GM12874 (cell line): ENCODE results near the gene GRID1.

Experiments used
- TF ChIP-seq, protein P1 (sequence below): IDR thresholded peaks from 2 replicates; pipeline ENCODE4 v1.5.1; 2011; ENCODE audit warnings: low read depth, mild to moderate bottlenecking, control low read depth, low read length, moderate library complexity; ENCODE audit not compliant: insufficient read depth

GRID1 gene

GRCh38 chr10:86269332-86269731, 97.3 kb downstream of the GRID1 start:
- TF ChIP-seq, protein P1, sequence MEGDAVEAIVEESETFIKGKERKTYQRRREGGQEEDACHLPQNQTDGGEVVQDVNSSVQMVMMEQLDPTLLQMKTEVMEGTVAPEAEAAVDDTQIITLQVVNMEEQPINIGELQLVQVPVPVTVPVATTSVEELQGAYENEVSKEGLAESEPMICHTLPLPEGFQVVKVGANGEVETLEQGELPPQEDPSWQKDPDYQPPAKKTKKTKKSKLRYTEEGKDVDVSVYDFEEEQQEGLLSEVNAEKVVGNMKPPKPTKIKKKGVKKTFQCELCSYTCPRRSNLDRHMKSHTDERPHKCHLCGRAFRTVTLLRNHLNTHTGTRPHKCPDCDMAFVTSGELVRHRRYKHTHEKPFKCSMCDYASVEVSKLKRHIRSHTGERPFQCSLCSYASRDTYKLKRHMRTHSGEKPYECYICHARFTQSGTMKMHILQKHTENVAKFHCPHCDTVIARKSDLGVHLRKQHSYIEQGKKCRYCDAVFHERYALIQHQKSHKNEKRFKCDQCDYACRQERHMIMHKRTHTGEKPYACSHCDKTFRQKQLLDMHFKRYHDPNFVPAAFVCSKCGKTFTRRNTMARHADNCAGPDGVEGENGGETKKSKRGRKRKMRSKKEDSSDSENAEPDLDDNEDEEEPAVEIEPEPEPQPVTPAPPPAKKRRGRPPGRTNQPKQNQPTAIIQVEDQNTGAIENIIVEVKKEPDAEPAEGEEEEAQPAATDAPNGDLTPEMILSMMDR = no peak

- TF ChIP-seq, protein P1 = no peak
Observed at GRCh38 chr10:86267286-86268195, 99.1 kb downstream of the GRID1 start.

- TF ChIP-seq, protein P1 = no peak
Observed at GRCh38 chr10:86266446-86267242, 100.0 kb downstream of the GRID1 start.

DNA sequence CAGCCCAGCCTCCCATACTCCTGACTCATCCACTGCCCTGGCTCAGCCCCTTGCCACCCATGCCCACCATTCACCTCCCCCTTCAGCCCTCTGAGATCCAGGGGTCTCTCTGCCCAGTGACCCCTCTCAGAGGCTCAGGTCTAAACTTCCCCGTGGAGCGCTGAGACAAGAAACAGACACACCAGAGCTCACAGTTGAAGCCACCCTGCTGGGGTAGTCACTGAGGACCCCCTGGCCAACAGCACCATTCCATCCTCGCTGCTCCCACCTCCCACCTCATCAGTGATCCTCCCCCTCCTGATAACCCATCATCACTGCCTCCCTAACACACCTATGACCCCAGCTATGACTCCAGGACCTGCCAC, 100.7 kb downstream of the GRID1 start:
- TF ChIP-seq, protein P1 = no peak

DNA sequence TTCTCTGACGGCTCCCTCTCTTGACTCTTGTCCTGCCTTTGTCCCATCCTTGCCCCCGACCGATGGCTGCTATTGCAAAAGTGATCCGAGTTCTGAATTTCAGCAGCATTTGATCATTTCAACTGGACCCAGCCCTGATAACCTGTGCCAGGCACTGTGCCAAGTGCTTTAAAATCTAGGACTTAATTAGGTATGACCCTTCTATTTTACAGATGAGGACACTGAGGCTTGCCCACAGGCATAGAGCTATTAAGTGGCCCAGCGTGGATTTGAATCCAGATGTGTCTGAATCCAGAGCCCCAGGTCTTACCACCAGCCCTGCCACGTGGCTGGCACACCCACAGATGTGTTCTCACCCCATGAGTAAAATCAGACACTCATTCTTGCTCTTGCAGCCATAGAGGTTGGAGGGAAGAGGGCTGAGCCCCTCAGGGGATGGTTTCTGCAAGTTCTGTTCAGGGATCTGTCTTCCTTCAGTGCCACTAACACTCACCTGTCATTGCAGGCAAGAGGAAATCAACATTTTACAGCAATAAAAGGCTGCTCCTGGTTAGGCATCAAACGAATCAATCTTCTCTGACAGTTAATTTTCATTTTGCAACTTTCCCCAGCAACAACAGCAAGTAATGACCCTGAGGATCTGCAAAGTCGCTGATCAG, 101.2 kb downstream of the GRID1 start:
- TF ChIP-seq, protein P1 = no peak

- TF ChIP-seq, protein P1 = no peak
Observed at GRCh38 chr10:86264481-86265231, 101.9 kb downstream of the GRID1 start.
